Gastroesophageal sphincter (tissue), 3 donors: Measurements from ENCODE around the gene ZNF865.

ENCODE experiments used
- EP300 ChIP-seq: sonication (generic); formaldehyde crosslinking; IDR thresholded peaks from one replicate; pipeline ENCODE4 v1.6.1; 2017; ENCODE audit warnings: antibody characterized with exemption, mild to moderate bottlenecking
- POLR2A ChIP-seq, 2 donors: fragments of 450-650 bp; IDR thresholded peaks; one replicate each; pipeline ENCODE4 v1.6.1; 2017; ENCODE audit warnings: antibody characterized with exemption in 2 of 2, mild to moderate bottlenecking in 2 of 2, moderate library complexity in 1 of 2
- TF ChIP-seq, protein P1 (sequence below), 4 experiments: fragments of 200-600 bp in 2 of 4; fragments of 450-650 bp in 2 of 4; sonication (generic) in 1 of 4; IDR thresholded peaks; one replicate each; pipeline ENCODE4 v1.5.1; 2017 to 2019; ENCODE audit warnings: antibody characterized with exemption in 4 of 4, mild to moderate bottlenecking in 2 of 4, moderate library complexity in 2 of 4

DNA sequence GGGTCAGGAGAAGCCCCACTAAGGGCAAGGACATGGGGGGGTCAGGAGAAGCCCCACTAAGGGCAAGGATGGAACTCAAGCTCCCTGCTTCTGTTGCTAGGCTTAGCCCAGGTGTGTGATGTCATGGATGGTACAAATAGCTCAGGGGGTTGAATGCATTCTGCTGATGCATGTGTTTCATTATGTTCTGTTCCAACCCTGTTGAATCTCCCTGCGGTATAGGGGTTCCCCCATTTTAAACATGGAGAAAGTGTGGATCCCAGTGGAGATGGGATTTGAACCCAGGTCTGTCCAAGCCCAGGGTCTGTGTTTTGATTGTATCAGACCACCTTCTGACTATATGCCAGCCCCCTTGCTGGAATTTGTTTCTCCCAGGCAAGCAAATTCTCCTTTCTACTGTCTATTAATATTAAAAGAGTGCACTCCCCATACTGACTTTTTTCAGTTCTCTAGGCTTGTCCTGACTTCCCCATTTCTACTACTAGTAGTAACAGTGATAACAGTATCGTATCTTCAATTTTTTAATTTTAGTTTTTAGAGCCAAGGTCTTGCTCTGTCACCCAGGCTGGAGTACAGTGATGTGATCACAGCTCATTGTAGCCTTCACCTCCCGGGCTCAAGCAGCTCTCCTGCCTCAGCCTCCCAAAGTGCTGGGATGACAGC lies 6.7 kb downstream of the ZNF865 start:
- TF ChIP-seq, protein P1, sequence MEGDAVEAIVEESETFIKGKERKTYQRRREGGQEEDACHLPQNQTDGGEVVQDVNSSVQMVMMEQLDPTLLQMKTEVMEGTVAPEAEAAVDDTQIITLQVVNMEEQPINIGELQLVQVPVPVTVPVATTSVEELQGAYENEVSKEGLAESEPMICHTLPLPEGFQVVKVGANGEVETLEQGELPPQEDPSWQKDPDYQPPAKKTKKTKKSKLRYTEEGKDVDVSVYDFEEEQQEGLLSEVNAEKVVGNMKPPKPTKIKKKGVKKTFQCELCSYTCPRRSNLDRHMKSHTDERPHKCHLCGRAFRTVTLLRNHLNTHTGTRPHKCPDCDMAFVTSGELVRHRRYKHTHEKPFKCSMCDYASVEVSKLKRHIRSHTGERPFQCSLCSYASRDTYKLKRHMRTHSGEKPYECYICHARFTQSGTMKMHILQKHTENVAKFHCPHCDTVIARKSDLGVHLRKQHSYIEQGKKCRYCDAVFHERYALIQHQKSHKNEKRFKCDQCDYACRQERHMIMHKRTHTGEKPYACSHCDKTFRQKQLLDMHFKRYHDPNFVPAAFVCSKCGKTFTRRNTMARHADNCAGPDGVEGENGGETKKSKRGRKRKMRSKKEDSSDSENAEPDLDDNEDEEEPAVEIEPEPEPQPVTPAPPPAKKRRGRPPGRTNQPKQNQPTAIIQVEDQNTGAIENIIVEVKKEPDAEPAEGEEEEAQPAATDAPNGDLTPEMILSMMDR (IDR thresholded peaks at IDR 0.05), result no peak
- TF ChIP-seq POLR2A (IDR thresholded peaks at IDR 0.05), result no peak
- TF ChIP-seq EP300, result no peak
